Progenitor cell of endocrine pancreas (in vitro differentiated cells): ENCODE results near the gene SLC26A8. TPM values are rescaled to one million over a fixed set of nuclear protein-coding genes. Genes with fewer than 3 reads are reported as not detected.

Source experiments
- DNase-seq: peaks from one replicate; pipeline ENCODE4 v3.0.0; 2021; ENCODE audit warnings: low spot score; ENCODE audit not compliant: unreplicated experiment
- H3K27ac Mint-ChIP-seq: 2 replicates; pipeline ENCODE4 v1.8.0; 2021; ENCODE audit warnings: mild to moderate bottlenecking, moderate library complexity, mixed read lengths
- H3K27me3 Mint-ChIP-seq: 2 replicates; pipeline ENCODE4 v1.8.0; 2021; ENCODE audit warnings: mixed read lengths
- H3K36me3 Mint-ChIP-seq: 2 replicates; pipeline ENCODE4 v1.8.0; 2022; ENCODE audit warnings: mixed read lengths; ENCODE audit not compliant: insufficient read depth
- H3K4me1 Mint-ChIP-seq: 2 replicates; pipeline ENCODE4 v1.8.0; 2021; ENCODE audit warnings: low read depth, mixed read lengths
- H3K4me3 Mint-ChIP-seq: 2 replicates; pipeline ENCODE4 v1.8.0; 2021; ENCODE audit warnings: low read depth, mild to moderate bottlenecking, moderate library complexity, mixed read lengths
- H3K9me3 Mint-ChIP-seq: 2 replicates; pipeline ENCODE4 v1.8.0; 2021; ENCODE audit warnings: low read depth, mixed read lengths
- total RNA-seq: library from RNA; stranded (reverse); gene quantifications from 2 replicates; pipeline ENCODE4 v1.2.1, GENCODE V29; 2021
- TF ChIP-seq, protein P1 (sequence below): fragments of 200-600 bp; sonication (generic); IDR thresholded peaks from one replicate; pipeline ENCODE4 v1.5.0; 2021; ENCODE audit warnings: antibody characterized with exemption, mild to moderate bottlenecking; ENCODE audit not compliant: unreplicated experiment

Gene SLC26A8
- total RNA-seq, 1 donor from 2014 or later: not detected

DNA sequence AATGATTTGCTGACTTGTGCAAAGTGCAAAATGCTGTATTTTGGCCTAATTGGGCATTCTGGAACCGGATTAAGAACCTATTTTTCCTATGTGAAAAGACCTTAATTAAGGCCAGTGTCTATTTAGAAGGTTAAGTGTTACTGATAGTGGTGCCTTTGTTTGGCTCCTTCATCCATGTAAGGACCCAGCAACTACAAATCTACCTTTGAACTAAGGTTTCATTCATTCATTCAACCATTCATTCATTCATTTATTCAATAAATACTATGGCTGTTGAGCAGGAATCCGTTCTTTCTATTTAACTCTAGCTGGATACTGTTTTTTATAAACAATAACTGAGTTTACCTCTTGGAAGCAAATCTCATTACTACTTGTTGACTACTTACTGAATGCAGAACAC lies 36.8 kb upstream of the SLC26A8 start:
- no peak overlapping the region for H3K4me3 Mint-ChIP-seq
- peaks cover 19% of the 10 kb centered on the region for H3K4me1 Mint-ChIP-seq
- no peak overlapping the region for H3K27ac Mint-ChIP-seq
- H3K36me3 Mint-ChIP-seq: peaks cover 9% of the 10 kb centered on the region
- no peaks in the 10 kb centered on the region for H3K9me3 Mint-ChIP-seq
- TF ChIP-seq, protein P1, sequence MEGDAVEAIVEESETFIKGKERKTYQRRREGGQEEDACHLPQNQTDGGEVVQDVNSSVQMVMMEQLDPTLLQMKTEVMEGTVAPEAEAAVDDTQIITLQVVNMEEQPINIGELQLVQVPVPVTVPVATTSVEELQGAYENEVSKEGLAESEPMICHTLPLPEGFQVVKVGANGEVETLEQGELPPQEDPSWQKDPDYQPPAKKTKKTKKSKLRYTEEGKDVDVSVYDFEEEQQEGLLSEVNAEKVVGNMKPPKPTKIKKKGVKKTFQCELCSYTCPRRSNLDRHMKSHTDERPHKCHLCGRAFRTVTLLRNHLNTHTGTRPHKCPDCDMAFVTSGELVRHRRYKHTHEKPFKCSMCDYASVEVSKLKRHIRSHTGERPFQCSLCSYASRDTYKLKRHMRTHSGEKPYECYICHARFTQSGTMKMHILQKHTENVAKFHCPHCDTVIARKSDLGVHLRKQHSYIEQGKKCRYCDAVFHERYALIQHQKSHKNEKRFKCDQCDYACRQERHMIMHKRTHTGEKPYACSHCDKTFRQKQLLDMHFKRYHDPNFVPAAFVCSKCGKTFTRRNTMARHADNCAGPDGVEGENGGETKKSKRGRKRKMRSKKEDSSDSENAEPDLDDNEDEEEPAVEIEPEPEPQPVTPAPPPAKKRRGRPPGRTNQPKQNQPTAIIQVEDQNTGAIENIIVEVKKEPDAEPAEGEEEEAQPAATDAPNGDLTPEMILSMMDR: no peak
- H3K27me3 Mint-ChIP-seq: no peaks in the 10 kb centered on the region
- DNase-seq: no peak

DNA sequence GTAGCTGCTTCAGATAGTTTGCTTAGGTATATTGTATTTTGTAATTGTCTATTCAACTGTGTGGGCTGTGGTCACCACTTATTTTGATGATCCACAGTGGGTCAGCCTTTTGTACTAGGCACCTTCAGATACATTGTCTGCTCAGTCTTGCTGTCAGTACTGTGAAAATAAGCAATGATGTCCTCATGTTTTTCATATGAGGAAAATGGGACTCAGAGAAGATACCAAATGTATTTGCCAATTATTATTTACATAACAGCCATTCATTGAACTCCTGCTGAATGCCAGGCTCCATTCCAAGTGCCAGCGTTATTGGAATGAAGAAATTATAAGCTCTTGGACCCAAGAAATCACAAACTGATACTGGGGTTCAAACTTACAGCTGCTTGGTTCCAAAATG lies 31.7 kb upstream of the SLC26A8 start:
- Mint-ChIP-seq H3K9me3 (no peaks in the 10 kb centered on the region), H3K4me1 (peaks cover 4% of the 10 kb centered on the region), H3K27ac (no peak overlapping the region), H3K36me3 (peaks cover 5% of the 10 kb centered on the region), H3K4me3 (no peak overlapping the region), H3K27me3 (no peaks in the 10 kb centered on the region)
- TF ChIP-seq, protein P1: no peak
- no peak for DNase-seq

DNA sequence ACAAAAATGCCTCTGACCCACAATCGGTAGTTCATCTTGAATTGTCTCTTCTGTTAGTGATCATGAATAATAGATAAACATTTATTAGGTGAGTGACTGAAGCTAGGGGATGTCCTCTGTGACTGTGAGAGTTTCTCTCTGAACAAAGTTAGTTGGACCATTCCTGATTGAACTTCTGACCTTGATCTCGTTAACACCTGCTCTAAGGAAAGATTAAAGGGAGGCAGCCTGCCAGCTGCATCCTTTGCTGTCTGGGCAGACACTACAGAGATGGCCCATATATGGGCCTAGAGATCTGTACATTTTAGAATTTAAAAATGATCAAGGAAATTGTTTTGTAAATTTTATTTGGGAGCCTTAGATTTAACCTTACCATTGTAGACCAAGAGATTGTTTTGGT lies 30.5 kb upstream of the SLC26A8 start:
- H3K9me3 Mint-ChIP-seq: no peaks in the 10 kb centered on the region
- H3K27ac Mint-ChIP-seq: no peak overlapping the region
- no peak overlapping the region for H3K4me3 Mint-ChIP-seq
- no peaks in the 10 kb centered on the region for H3K27me3 Mint-ChIP-seq
- TF ChIP-seq, protein P1: no peak
- DNase-seq: no peak
- peaks cover 5% of the 10 kb centered on the region for H3K36me3 Mint-ChIP-seq
- peaks cover 4% of the 10 kb centered on the region for H3K4me1 Mint-ChIP-seq

DNA sequence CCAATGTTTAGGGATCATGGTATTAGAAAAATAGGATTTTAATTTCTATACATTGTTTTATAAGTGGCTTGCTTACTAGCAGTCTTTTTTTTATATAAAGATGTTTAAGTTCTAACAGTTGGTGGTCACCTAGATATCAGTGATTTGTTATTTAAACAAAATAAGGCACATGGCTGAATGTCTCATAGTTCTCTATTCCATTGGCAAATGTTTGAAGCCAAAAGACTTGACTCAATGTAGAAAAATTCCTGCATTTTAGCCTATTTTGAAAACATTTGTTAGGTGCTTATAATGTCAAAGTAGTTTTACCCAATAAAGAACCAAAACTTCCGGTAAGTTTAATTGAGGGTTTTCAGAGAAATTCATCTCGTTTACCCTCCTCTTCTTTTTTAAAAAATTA lies 30.0 kb upstream of the SLC26A8 start:
- TF ChIP-seq, protein P1: no peak
- Mint-ChIP-seq H3K9me3 (no peaks in the 10 kb centered on the region), H3K27ac (no peak overlapping the region), H3K4me3 (no peak overlapping the region), H3K4me1 (peaks cover 4% of the 10 kb centered on the region), H3K36me3 (peaks cover 2% of the 10 kb centered on the region), H3K27me3 (no peaks in the 10 kb centered on the region)
- no peak for DNase-seq

DNA sequence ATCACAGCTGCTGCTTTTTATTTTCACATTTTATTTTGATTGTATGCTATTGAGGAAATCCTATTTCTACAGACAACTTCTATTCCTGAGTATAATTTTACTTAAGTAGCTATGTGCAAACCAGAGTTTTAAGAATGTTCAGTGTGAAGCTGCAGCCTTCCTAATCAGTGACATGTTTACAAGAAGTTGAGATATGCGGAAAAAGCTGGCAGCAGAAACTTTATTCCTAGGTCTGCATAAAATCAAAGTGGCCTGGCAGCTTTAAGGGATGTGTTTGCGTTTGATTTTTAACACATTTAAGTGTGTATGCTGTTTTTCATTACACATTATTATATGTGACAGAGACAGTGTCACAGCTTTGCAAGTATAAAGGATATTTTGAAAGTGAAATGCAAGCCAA lies 29.4 kb upstream of the SLC26A8 start:
- H3K27me3 Mint-ChIP-seq: no peaks in the 10 kb centered on the region
- H3K4me3 Mint-ChIP-seq: no peak overlapping the region
- peaks cover 4% of the 10 kb centered on the region for H3K4me1 Mint-ChIP-seq
- no peaks in the 10 kb centered on the region for H3K9me3 Mint-ChIP-seq
- TF ChIP-seq, protein P1: no peak
- H3K36me3 Mint-ChIP-seq: no peaks in the 10 kb centered on the region
- H3K27ac Mint-ChIP-seq: no peak overlapping the region
- DNase-seq: no peak
